Stomach (tissue), 4 donors: ENCODE measurements around the gene NTF4.

Experiments used
- CTCF ChIP-seq, 7 experiments: fragments of 450-650 bp in 4 of 7; fragments of 200-600 bp in 3 of 7; sonication (generic) in 3 of 7; IDR thresholded peaks; one replicate each; pipeline ENCODE4 v1.5.1; 2016 to 2019; ENCODE audit warnings: antibody characterized with exemption in 7 of 7, control low read depth in 2 of 7, mild to moderate bottlenecking in 1 of 7
- EP300 ChIP-seq: sonication (generic); formaldehyde crosslinking; IDR thresholded peaks from one replicate; pipeline ENCODE4 v1.6.1; 2017; ENCODE audit warnings: antibody characterized with exemption
- POLR2A ChIP-seq, 4 donors: fragments of 450-650 bp; IDR thresholded peaks; one replicate each; pipeline ENCODE4 v1.6.1; 2016; ENCODE audit warnings: antibody characterized with exemption in 4 of 4, control low read depth in 2 of 4, mild to moderate bottlenecking in 1 of 4, moderate library complexity in 1 of 4
- POLR2AphosphoS5 ChIP-seq, 3 donors: sonication (generic); formaldehyde crosslinking; IDR thresholded peaks; one replicate each; pipeline ENCODE4 v1.6.1; 2016; ENCODE audit warnings: antibody characterized with exemption in 3 of 3

- no peak for TF ChIP-seq CTCF (IDR thresholded peaks at IDR 0.05)
- no peak for TF ChIP-seq EP300
- no peak for TF ChIP-seq POLR2A (IDR thresholded peaks at IDR 0.05)
- no peak for TF ChIP-seq POLR2AphosphoS5 (IDR thresholded peaks at IDR 0.05)
Observed at GRCh38 chr19:49020931-49021895, 43.4 kb downstream of the NTF4 start.
